Measurements from ENCODE around the gene MFAP1. TPM values are rescaled to one million over a fixed set of nuclear protein-coding genes. Genes with fewer than 3 reads are reported as not detected.
"Not testable (repeated sequence)": the region's sequence is repeated elsewhere in the genome, so short reads cannot be mapped to it uniquely, and the experiment has no call there.

MFAP1 gene
- total RNA-seq, 2 donors from 2014 or later, result 16.6 to 17.7 TPM

- intact Hi-C loops (cut with DNase I), result no loop called here
- DNase-seq (ENCODE audit: low spot score), result no peak
Observed at GRCh38 chr15:43826029-43826507, 1.6 kb upstream of the MFAP1 start.

- DNase-seq (ENCODE audit: low spot score); intact Hi-C loops (cut with DNase I): not testable (repeated sequence)
Observed at GRCh38 chr15:43825305-43825704, 815 bp upstream of the MFAP1 start.

- DNase-seq (ENCODE audit: low spot score), result no peak
- intact Hi-C loops (cut with DNase I), result no loop called here
Observed at GRCh38 chr15:43821505-43821904, 3.0 kb downstream of the MFAP1 start.

GRCh38 chr15:43815064-43815463 is 9.4 kb downstream of the MFAP1 start:
- DNase-seq (ENCODE audit: low spot score); intact Hi-C loops (cut with DNase I): not testable (repeated sequence)

- intact Hi-C loops (cut with DNase I), result loop anchor here in 1 of 2 donors (5.0 kb wide), 1 partner anchor 592 kb away; no protein-coding TSS in a partner anchor
- no peak for DNase-seq (ENCODE audit: low spot score)
Observed at GRCh38 chr15:43808960-43809678, 15.4 kb downstream of the MFAP1 start.

GRCh38 chr15:43808435-43808950 is 16.0 kb downstream of the MFAP1 start:
- intact Hi-C loops (cut with DNase I), result loop anchor here in 1 of 2 donors (5.0 kb wide), 1 partner anchor 591 kb away; no protein-coding TSS in a partner anchor

GRCh38 chr15:43802676-43803075 is 21.8 kb downstream of the MFAP1 start:
- DNase-seq (ENCODE audit: low spot score); intact Hi-C loops (cut with DNase I): not testable (repeated sequence)

More at GRCh38 chr15:43808435-43808950, 16.0 kb downstream of the MFAP1 start:
- no peak for DNase-seq (ENCODE audit: low spot score)

GRCh38 chr15:43800286-43801141 is 24.0 kb downstream of the MFAP1 start, which contains the start of gene HYPK:
Gene HYPK, plus strand, starts transcription at chr15:43800599. Its CDS starts 24 bp downstream, at chr15:43800623.
- intact Hi-C loops (cut with DNase I), result no loop called here
- DNase-seq (ENCODE audit: low spot score), result peak; percentile 98

- intact Hi-C loops (cut with DNase I), result no loop called here
- no peak for DNase-seq (ENCODE audit: low spot score)
Observed at GRCh38 chr15:43799945-43800285, 24.6 kb downstream of the MFAP1 start, which contains the start of gene SERINC4. Gene SERINC4, minus strand, starts transcription at chr15:43800220. Its CDS starts 234 bp downstream, at chr15:43799986.

GRCh38 chr15:43799209-43799944 is 25.1 kb downstream of the MFAP1 start:
- intact Hi-C loops (cut with DNase I), result no loop called here

GRCh38 chr15:43796566-43796965 is 27.9 kb downstream of the MFAP1 start:
- intact Hi-C loops (cut with DNase I), result no loop called here
- no peak for DNase-seq (ENCODE audit: low spot score)

More at GRCh38 chr15:43799209-43799944, 25.1 kb downstream of the MFAP1 start:
- no peak for DNase-seq (ENCODE audit: low spot score)

- intact Hi-C loops (cut with DNase I), result no loop called here
Observed at GRCh38 chr15:43795997-43796396, 28.5 kb downstream of the MFAP1 start.

GRCh38 chr15:43795197-43795596 is 29.3 kb downstream of the MFAP1 start:
- intact Hi-C loops (cut with DNase I), result no loop called here
- no peak for DNase-seq (ENCODE audit: low spot score)

More at GRCh38 chr15:43795997-43796396, 28.5 kb downstream of the MFAP1 start:
- DNase-seq (ENCODE audit: low spot score), result no peak

GRCh38 chr15:43794269-43795037 is 30.0 kb downstream of the MFAP1 start:
- intact Hi-C loops (cut with DNase I), result no loop called here
- no peak for DNase-seq (ENCODE audit: low spot score)

GRCh38 chr15:43793647-43794046 is 30.8 kb downstream of the MFAP1 start:
- intact Hi-C loops (cut with DNase I), result no loop called here
- DNase-seq (ENCODE audit: low spot score), result no peak

GRCh38 chr15:43792761-43793476 is 31.6 kb downstream of the MFAP1 start:
- DNase-seq (ENCODE audit: low spot score), result peak; percentile 86
- intact Hi-C loops (cut with DNase I), result no loop called here

GRCh38 chr15:43791993-43792760 is 32.3 kb downstream of the MFAP1 start, which contains the start of gene SERF2:
Gene SERF2, plus strand, starts transcription at chr15:43792320. Its CDS starts 57 bp downstream, at chr15:43792377.
- peak; percentile 100 for DNase-seq (ENCODE audit: low spot score)
- intact Hi-C loops (cut with DNase I), result no loop called here

Data from posterior vena cava (tissue), 2 donors.